ENCODE data around the gene XPNPEP3. TPM values are rescaled to one million over a fixed set of nuclear protein-coding genes. Genes with fewer than 3 reads are reported as not detected.

XPNPEP3 gene
- total RNA-seq, 4 donors from 2014 or later, result 18.1 to 21.6 (median 19.3) TPM

DNA sequence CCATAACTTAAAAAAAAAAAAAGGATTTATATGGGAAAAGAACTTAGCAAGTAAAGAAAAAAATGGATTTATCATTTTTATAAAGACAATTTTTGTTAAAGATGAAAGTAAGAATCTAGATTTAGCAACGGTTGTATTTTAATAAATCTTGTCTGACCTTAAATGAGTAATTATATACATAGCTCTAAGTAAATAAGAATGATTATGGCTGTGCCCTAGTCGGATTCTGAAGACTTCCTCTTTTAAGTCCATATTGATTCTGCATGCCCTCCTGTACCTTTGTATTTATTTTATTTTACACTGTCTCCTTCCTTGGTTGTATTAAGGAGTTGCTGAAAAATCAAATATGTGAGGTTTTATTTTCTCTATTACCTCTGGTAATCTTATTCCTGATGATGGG lies 101.4 kb downstream of the XPNPEP3 start:
- H3K27me3 ChIP-seq, result no peaks in the 10 kb centered on the region
- peaks cover 8 to 22% of the 10 kb centered on the region in 2 donors for H3K4me1 ChIP-seq
- no peak for DNase-seq
- intact Hi-C loops (cut with DNase I), result no loop called here
- no peak for TF ChIP-seq POLR2A (IDR thresholded peaks at IDR 0.05)
- no peak for TF ChIP-seq CTCF (IDR thresholded peaks at IDR 0.05)
- 87% methylated on average over 2 of the region's 2 CpGs for WGBS, 2 donors
- no peak overlapping the region for H3K27ac ChIP-seq
- peaks cover 0 to 11% of the 10 kb centered on the region in 2 donors for H3K36me3 ChIP-seq
- H3K4me3 ChIP-seq (replicated peaks in 1 of 3), result no peak overlapping the region
- H3K9me3 ChIP-seq, result no peaks in the 10 kb centered on the region

DNA sequence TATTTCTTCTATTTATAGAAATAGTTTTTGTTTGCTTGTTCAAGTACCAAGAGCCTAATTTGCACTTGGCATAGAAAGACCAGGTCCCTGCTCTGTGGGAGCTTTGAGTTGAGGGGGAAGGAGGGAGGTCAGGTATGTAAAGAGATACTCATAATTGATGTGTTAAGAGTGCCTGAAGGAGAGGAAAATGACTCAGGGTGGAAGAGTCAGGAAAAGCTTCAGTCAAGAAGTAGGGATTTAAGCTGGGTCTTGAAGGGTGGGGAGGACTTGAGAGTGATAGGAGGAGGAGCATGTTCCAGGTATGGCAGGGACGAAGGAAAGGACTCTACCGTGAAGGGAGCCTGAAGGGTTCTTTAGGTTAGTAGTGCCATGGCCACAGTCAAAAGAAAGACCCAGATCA lies 103.2 kb downstream of the XPNPEP3 start:
- Histone ChIP-seq H3K27me3 (no peaks in the 10 kb centered on the region), H3K27ac (peak overlapping the region; percentile 27 to 62 (median 46)), H3K4me1 (peaks cover 8 to 17% of the 10 kb centered on the region in 2 donors), H3K36me3 (peaks cover 11 to 26% of the 10 kb centered on the region in 2 donors), H3K9me3 (no peaks in the 10 kb centered on the region), H3K4me3 (replicated peaks in 1 of 3) (no peak overlapping the region)
- WGBS, 2 donors, result 46 to 55% methylated on average over 2 of the region's 2 CpGs
- TF ChIP-seq CTCF (IDR thresholded peaks at IDR 0.05), result no peak
- no peak for TF ChIP-seq POLR2A (IDR thresholded peaks at IDR 0.05)
- DNase-seq, result peak; percentile 35 to 48
- intact Hi-C loops (cut with DNase I), result no loop called here

DNA sequence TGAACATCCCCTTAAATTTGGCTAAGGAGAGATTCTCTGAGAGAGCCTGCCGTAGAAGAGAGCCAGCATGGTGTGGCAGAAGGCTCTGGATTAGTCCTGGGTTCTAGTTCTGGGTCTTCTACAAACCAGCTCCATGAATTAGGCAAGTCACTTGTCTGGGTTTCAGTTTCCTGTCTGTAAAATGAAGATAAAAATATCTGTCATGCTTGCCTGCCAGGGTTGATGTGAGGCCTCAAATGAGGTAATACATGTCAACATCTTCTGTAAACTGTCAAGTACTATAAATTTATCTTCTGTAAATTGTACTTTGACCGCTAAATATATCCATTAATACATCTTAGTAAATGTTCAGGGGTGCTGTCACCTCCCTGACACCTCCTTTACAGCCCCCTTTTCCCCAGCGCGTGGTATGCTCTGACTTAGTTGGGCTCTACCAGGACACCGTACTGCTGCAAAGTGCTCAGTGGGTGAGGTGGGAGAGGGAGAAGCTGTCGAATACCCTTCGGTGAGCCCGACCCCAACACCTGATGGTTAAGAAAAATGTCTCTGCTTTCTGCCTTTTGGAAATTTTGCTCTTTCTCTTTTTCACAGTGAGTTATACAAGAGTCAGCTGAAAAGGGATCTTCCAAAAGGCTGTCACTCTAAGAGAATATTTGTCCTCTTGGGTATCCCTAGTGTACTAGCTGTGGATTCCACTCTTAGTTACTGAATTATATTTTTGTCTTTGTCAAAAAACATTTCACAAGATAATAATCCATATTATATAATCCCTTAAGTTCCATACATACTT lies 109.2 kb downstream of the XPNPEP3 start:
- Histone ChIP-seq H3K4me1 (peaks cover 0 to under 1% of the 10 kb centered on the region in 2 donors), H3K36me3 (peaks cover 42 to 45% of the 10 kb centered on the region in 2 donors), H3K9me3 (no peaks in the 10 kb centered on the region), H3K27ac (no peak overlapping the region), H3K27me3 (no peaks in the 10 kb centered on the region), H3K4me3 (replicated peaks in 1 of 3) (no peak overlapping the region)
- intact Hi-C loops (cut with DNase I), result no loop called here
- 93 to 98% methylated on average over 8 of the region's 8 CpGs for WGBS, 2 donors
- TF ChIP-seq POLR2A (IDR thresholded peaks at IDR 0.05), result no peak
- no peak for TF ChIP-seq CTCF (IDR thresholded peaks at IDR 0.05)
- DNase-seq, result no peak

DNA sequence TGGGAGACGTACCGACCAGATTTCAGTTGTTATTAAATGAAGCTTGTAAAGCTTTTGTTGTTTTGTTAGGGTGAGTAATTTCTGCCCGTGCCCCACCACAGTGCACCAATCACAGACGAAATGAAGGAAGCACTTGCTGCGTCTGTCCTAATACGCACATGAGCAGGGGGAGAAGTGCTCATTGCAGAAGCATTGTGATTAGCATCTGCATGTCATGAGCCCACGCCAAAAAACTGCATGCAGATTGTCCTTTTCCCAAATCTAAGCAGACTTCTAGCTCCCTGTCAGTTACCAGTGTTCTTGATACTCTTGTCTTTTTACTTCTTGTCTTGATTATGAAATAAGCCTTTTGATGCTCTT lies 109.8 kb downstream of the XPNPEP3 start:
- DNase-seq, result no peak
- no peak overlapping the region for H3K4me3 ChIP-seq (replicated peaks in 1 of 3)
- peaks cover 42 to 45% of the 10 kb centered on the region in 2 donors for H3K36me3 ChIP-seq
- H3K9me3 ChIP-seq, result no peaks in the 10 kb centered on the region
- no peak overlapping the region for H3K27ac ChIP-seq
- H3K4me1 ChIP-seq, result no peaks in the 10 kb centered on the region
- intact Hi-C loops (cut with DNase I), result no loop called here
- 85 to 90% methylated on average over 7 of the region's 7 CpGs for WGBS, 2 donors
- H3K27me3 ChIP-seq, result no peaks in the 10 kb centered on the region
- TF ChIP-seq POLR2A (IDR thresholded peaks at IDR 0.05), result no peak
- no peak for TF ChIP-seq CTCF (IDR thresholded peaks at IDR 0.05)

DNA sequence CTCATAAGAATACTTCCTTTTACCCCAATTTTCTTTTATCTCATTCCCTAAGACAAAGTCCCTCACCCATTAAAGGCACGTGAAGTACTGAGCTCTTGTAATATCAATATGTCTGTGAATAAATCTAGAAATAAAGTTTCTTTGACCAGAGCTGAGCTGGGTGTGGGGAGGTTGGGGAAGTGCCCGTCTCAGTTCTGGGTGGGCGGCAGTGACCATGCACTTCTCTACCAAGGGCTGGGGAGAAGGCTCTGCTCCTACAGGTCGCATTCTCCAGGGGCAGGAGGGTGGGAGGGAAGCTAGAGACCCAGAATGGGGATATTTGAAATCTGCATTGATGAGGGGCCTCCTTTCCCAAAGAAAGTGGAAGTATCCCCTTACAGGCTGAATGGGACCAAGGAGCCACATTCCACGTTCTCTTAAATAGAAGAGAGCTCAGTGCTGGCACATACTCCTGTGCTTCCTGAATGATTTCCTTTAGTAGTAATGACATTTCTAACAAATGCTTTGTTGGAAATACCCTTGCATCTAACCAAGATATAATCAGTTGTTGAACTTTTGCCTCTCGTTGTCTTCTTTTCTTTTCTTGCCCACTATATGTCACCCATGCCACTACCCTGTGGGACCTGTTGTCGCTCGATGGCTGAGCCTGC lies 110.3 kb downstream of the XPNPEP3 start:
- 84 to 87% methylated on average over 8 of the region's 8 CpGs for WGBS, 2 donors
- Histone ChIP-seq H3K9me3 (no peaks in the 10 kb centered on the region), H3K4me1 (no peaks in the 10 kb centered on the region), H3K27ac (no peak overlapping the region), H3K27me3 (no peaks in the 10 kb centered on the region), H3K36me3 (peaks cover 42 to 47% of the 10 kb centered on the region in 2 donors), H3K4me3 (replicated peaks in 1 of 3) (no peak overlapping the region)
- TF ChIP-seq POLR2A (IDR thresholded peaks at IDR 0.05) (no peak), CTCF (IDR thresholded peaks at IDR 0.05) (no peak)
- intact Hi-C loops (cut with DNase I), result no loop called here
- DNase-seq, result no peak
